Activated effector memory CD4-positive, alpha-beta T cell treated with Interleukin-2 at 50 U/mL for 16 hours (primary cell): Measurements from ENCODE around the gene CDC26.
"Not testable (repeated sequence)": the region's sequence is repeated elsewhere in the genome, so short reads cannot be mapped to it uniquely, and the experiment has no call there.

Experiments
- DNase-seq: peaks from one replicate; pipeline ENCODE4 v3.0.0-alpha.2; 2020

CDC26 gene

DNA sequence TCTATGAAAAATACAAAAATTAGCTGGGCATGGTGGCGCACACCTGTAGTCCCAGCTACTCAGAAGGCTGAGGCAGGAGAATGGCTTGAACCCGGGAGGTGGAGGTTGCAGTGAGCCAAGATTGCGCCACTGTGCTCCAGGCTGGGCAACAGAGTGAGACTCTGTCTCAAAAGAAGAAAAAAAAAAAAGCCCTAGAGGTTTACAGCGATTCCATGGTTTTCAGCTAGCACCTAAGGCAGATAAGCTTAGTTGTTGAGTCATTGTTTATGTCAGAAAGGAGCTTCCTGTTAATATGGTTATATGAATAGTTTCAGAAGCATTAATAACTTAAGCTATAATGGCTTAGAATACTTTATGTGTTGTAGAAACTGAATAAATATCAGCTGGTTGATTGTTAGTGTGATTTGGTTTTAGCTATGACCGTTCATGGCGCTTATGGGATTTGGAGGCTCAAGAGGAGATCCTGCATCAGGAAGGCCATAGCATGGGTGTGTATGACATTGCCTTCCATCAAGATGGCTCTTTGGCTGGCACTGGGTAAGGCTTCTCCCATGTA is 14.8 kb upstream of the CDC26 start:
- no peak for DNase-seq

DNA sequence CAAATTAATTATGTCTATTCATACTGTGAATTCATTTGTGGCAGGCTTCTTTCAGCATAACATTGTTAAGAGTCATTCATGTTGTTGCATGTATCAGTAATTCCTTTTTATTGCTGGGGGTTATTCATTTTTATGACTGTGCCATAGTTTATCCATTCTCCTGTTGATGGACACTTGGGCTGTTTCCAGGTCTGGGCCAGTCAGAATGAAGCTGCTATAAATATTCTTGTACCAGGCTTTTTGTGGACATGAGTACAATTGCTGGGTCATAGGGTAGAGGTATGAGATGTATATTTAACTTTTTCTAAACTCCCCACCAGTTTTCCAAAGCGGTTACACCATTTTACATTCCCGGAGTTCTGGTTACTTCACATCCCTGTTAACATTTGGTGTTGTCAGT is 13.7 kb upstream of the CDC26 start:
- DNase-seq, result no peak

DNA sequence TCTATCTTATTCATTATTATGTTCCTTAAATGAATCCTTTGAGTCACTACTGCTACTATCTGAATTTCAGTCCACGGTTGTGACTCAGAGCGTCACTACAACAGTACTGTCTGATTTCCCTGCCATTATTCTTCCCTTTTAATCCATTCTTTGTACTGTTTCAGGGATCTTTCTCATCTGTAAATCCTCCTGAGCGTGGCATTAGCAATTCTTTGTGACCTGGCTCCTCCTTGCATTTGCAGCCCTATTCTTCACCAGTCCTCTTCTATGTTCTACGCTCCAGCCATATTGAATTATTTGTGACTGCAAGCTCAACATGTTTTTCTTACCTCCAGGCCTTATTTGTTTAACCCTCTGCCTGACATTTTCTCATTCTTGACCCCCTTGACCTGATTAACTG is 6.0 kb upstream of the CDC26 start:
- no peak for DNase-seq

GRCh38 chr9:113278840-113279239 is 3.5 kb upstream of the CDC26 start:
- no peak for DNase-seq

DNA sequence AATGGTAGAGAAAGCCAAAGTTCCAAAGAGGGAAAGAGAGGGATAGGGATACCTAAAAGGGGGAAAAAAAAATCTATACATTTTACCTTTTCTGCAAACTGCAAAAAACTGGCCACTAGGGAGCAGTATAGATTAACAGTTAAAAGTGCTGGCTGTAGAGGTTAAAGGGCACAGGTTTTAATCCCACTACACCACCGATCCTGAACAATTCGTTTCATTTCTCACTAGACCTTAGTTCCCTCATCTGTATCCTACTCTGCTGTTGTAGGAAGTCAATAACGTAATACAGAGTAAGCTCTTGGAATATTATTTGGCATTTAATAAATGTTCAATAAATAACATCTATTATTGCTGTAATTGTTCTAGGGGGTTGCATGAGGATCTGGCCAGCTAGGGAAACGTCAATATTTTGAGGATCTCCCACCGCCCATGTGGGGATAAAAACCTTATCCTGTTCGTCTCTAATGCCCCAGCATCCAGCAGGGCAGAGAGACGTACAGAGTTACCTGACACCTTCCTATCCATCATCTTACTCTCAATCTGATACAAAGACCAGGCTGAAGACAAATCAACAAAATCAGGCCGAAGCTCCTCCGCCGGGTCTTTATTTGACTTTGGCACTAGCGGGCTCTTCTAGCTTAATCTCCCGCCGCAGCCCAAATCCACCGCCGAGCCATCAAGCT is 757 bp downstream of the CDC26 start:
- DNase-seq, result no peak

GRCh38 chr9:113269871-113270270 is 5.5 kb downstream of the CDC26 start:
- DNase-seq, result no peak

DNA sequence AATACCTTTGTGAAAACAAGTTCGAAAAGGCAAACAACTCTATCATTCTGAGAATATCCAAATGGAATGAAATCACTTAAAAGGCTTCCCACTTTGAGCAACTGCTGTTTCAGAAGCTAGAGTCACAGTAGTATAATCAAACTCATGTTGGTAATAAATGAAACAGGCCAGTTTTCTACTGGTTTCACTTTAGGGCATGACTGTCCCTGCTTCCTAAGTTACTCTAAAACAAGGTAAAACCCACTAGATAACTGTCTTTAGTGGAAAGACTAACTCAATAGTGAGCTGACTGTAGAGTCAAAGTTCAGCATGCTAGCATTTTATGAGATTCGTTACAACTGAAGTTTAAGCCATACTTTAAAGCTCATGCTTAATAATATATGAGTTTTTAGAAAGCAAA is 6.0 kb downstream of the CDC26 start:
- DNase-seq, result no peak

GRCh38 chr9:113267911-113268566 is 7.3 kb downstream of the CDC26 start:
- DNase-seq, result no peak

DNA sequence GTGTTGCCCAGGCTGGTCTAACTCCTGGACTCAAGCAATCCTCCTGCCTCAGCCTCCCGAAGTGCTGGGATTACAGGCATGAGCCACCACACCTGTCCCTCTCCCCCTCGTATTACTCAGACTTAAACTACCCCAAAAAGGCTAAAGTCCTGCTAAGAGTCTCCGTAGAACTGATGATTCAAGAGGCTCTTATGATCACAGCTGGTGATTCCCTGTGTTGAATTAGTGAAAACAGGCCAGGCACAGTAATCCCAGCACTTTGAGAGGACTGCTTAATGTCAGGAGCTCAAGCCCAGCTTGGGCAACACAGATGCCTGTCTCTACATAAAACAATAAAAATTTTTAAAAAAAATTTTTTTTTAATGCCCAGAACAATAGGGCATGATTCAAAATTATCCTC is 9.2 kb downstream of the CDC26 start:
- no peak for DNase-seq

DNA sequence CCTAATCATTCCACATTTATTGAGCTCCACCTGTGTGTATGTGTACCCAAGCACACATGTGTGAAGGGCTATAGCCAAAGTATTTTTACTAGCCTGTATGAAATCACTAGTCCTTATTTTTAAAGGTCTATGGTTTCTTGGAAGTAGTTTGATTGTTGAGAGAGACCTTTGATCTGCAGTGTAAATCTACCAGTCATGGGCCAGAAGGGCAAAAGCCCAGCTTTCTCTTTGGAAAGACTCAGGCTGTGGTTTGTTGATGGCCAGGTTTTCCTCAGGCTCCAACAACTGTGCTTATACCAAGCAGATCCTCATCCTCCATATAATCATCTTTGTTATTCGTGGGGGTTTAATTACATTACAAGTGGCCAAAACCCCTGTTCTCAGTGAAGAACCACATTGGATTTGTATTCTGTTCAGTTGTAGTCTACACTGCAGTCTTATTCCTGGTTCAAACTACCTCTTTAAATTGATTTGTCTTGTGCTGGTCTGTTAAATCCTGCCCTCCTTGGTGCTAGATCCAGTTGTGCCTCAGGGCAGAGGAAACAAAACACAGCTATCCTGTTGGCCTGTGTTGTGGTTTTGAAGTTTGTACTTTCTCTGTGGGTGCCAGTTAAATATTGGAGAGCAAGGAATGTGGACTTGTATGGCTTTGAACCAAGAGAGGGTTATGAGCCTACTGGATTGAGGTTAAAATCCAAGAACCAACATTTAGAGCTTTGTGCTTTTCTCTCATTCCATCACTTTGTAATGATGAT is 13.3 kb downstream of the CDC26 start:
- no peak for DNase-seq

- no peak for DNase-seq
Measured at GRCh38 chr9:113258282-113258681, 17.1 kb downstream of the CDC26 start.

- DNase-seq, result no peak
Measured at GRCh38 chr9:113257863-113258262, 17.5 kb downstream of the CDC26 start.

- no peak for DNase-seq
Measured at GRCh38 chr9:113255438-113255837, 19.9 kb downstream of the CDC26 start.

DNA sequence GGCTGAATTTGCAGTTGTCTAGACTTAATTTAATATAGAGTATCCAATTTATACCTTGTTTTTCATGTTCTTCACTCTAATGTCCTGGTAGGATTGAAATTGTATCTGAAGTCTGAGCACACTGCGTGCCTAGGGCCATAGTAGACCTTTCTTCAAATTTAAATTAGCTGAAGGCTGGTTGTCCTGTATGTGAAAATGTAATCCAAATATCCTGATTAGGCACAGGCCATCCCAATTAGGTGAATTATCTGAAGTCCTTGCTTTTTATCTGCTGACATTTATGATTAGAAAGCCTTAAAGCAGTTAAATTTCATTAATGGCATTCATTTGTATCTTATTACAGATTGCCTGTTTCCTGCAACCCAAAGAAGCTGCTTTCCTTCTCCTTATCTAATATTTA is 20.4 kb downstream of the CDC26 start:
- no peak for DNase-seq

GRCh38 chr9:113250807-113251206 is 24.6 kb downstream of the CDC26 start:
- DNase-seq, result no peak

DNA sequence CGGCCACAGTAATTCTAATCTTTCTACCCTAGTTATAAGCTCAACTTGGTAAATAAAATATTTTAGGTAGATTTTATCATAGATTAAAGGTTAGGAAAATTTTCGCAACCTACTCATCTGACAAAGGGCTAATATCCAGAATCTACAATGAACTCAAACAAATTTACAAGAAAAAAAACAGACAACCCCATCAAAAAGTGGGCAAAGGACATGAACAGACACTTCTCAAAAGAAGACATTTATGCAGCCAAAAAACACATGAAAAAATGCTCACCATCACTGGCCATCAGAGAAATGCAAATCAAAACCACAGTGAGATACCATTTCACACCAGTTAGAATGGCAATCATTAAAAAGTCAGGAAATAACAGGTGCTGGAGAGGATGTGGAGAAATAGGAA is 25.7 kb downstream of the CDC26 start:
- not testable (repeated sequence) for DNase-seq

- no peak for DNase-seq
Measured at GRCh38 chr9:113247640-113248039, 27.7 kb downstream of the CDC26 start.

DNA sequence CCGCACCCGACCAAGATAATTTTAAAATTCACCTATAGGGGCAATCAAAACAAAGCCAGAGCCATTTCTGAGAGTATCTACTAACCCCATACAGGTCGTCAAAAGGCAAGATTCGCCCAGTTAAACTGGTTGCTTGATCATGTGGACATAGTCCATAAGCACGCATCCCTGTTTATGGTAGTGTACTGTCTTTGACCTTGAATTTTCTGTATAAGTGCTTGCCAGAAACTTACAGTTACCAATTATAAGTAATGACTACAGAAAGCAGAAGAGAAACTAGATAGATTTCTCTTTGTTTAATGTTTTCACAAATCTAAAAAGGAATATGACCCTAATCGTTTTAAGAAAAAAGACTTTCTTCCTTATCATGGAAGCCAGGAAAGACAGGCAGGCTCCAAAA is 28.4 kb downstream of the CDC26 start:
- DNase-seq, result no peak

- no peak for DNase-seq
Measured at GRCh38 chr9:113245894-113246293, 29.5 kb downstream of the CDC26 start.

GRCh38 chr9:113244556-113244955 is 30.8 kb downstream of the CDC26 start:
- DNase-seq, result no peak

GRCh38 chr9:113241161-113241560 is 34.2 kb downstream of the CDC26 start:
- no peak for DNase-seq

- no peak for DNase-seq
Measured at GRCh38 chr9:113238859-113239232, 36.5 kb downstream of the CDC26 start.

DNA sequence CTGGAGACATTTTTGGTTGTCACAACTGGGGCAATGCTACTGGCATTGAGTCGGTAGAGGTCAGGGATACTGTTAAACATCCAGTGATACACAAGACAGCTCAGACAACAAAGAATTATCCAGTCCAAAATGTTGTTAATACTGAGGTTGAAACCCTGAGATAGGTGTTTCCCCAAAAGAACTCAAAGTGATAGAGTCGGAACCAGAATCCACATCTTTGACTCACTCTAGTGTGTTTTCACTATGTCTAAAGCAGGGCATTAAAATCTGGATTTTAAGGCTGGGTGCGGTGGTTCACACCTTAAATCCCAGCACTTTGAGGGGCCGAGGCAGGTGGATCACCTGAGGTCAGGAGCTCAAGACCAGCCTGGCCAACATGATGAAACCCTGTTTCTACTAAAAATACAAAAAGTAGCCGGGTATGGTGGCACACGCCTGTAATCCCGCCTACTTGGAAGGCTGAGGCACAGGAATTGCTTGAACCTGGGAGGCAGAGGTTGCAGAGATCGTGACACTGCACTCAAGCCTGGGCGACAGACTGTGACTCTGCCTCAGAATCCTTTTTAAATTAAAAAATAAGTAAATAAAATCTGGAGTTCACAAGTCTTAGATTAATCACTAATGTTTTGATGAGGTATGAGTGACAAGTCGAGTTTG is 37.0 kb downstream of the CDC26 start:
- DNase-seq, result no peak
